8988T (cell line): ENCODE measurements around the gene MRPS10.
A peak's percentile ranks its signal among the peaks of the same experiment; 100 is the strongest.
"Not testable (repeated sequence)": the region's sequence is repeated elsewhere in the genome, so short reads cannot be mapped to it uniquely, and the experiment has no call there.

ENCODE experiments used
- DNase-seq: peaks from one replicate; pipeline ENCODE4 v3.0.0; 2011

The MRPS10 gene

DNA sequence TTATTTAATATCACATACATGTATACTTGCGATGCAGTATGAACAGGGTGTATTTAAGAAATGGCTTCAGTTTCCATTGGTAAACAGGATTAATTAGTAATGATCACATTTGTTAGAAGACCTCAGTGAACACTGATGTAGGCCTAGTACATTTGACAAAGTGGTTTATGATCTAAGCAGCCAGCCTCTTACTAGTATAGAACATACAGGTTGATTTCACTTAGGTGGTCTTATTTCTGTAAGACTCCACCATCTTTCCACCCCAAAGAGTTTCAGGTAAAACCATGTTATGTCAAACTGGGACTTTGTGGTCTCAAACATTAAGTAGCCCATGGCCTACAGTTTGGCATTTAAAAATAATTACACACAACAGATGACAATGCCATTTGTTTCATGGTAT lies 20.2 kb upstream of the MRPS10 start:
- DNase-seq = no peak

DNA sequence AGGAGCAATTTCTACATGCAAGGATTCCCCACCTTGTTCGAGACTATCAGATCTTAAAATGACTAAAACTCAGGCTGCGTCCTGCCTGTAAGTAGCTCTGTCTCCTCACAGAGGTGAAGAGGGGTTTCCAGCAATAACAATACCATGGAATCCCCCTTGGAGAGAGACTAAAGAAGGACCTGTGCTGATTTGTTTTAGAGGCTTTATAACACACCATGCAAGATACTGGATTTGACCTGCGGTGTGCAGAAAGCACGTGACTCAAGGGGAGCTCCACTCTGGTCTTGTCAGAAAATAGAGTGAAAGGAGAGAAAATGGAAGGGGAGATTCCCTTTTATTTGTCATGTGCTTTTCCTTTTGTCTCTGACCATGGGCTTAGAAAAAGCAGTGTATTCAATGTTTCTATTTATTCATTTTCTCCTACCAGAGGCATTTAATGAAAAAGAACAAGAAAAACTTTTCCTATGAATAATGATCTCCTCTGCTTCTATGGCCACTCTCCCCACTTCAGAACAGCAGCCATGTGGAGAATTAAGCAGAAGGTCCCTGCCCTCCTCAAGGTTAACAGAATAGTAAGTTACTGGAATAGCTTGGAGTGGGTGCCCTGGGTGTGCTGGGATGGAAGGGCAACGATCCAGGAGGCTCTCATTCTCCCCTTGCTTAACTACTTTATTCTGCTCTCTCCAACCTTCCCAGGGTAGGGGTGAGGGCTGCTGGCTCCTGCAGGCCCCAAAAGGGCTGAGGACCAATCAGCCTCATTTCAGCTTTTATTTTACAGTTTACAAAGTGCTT lies 19.2 kb upstream of the MRPS10 start:
- DNase-seq = no peak

DNA sequence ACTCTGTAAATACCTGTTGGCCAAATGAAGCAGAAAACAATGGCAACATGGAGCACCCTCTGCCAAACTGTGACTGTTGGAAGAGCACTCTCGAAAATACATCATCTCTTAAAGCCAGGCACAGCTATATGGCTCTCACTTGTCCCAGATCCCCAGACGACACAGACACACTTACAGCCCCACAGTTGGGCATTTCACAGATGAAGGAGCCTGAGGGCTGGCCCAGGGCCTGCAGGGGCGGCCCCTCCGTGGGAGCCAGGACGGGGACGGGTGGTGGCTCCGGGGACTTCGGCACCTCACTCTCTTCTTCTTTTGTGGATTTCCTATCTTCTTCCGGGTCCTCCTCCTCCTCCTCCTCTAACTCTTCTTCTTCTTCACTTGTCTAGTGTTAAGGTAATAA lies 18.4 kb upstream of the MRPS10 start:
- DNase-seq = no peak

DNA sequence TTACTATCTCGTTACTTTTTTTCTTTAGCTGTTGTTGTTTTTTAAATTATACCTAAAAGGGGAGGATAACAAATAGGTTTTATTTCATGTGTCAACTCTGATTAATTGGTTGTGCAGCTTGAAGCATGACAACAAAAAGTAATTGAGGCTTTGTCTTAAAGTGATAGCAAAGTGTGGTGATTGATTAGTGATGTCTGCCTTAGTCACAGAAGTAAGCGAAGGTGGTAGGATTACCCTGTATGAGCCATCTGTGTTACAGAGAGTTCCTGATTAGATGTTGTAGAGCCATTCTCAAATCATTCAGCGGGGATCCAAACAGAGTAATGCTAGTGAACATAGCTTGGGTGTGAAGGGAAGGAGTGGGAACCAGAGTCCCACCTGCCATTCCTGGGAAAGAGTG lies 14.4 kb upstream of the MRPS10 start:
- DNase-seq = no peak

DNA sequence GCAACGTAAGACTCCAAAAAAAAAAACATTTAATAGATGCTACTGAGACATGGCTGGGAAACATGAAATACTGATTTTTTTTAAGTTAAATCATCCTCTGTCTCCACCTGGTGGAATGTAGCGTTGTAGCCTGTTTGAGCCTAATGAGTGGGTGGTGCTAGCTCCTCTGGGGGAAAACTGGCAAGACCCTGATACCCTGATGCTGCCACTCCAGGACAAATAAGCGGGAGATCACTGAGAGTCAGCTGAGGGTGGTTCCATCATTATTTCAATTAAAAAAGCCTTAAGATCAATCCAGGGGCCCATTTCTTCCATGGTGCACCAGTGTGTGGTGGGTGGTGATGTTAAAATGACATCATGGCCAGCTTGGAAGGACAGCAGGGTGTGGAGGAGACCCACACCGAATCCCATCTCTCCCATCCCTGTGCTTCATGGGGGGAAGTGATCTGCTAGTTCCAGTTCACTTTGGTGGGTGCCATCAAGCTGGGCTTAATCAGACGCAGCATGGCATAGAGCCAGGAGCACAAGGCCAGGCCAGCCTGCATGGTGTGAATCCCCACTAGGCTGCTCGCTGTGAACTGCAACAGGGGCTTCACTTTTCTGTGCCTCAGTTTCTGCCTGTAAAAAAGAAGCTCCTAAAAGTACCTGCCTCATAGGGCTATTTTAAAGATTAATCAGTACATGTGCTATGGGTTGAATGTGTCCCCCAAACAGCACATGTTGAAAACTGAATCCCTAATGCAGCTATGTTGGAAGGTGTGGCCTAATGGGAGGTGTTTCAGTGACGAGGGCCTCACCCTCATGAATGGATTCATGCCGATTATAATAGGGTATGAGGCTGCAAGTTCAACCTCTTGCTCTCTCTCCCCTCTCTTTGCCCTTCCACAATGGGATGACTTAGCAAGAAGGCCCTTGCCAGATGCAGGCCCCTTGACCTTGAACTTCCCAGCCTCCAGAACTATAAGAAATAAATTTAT lies 13.0 kb upstream of the MRPS10 start:
- no peak for DNase-seq

DNA sequence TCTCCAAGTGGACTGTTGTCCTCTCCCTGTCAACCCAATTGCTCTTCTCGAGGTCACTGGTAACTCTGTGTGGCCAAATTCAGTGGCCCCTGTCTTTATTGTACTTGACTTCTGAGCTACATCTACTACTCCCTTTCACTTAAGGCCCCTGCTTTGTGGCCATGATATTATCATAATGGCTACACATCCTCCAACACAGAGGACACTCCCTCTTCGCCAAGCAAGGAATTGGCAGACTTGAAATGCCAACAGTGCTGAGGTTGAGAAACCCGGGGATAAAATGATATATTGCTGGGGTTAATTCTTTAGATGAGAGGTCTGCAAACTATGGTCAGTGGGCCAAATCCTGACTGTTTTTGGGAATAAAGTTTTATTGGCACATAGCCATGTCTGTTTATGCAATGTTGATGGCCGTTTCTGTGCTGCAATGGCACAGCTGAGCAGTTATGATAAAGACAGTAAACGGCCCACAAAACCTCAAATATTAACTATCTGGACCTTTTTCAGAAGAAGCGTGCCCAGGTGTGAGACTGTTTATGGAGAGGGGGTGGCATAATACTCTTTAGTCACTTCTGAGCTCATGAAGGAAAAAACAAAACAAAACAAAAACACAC lies 12.0 kb upstream of the MRPS10 start:
- no peak for DNase-seq

DNA sequence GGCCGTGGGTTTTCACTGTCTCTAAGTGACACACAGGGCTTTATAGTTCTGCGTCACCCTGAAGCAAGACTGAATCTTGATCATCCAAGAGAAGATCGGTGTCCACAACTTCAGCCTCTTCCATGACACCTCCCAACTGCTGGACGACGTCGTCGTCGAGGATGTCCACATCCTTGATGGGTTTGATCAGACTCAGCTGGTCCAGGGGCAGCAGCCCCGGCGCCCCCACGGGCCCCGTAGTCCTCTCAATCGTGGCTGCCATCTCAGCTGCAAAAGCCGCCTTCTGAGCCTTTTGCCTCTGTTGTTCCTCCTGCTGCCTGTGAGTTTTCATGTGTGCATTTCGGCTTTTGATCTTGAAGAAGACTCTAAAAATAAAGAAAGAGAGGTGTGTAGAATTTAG lies 10.6 kb upstream of the MRPS10 start:
- no peak for DNase-seq

DNA sequence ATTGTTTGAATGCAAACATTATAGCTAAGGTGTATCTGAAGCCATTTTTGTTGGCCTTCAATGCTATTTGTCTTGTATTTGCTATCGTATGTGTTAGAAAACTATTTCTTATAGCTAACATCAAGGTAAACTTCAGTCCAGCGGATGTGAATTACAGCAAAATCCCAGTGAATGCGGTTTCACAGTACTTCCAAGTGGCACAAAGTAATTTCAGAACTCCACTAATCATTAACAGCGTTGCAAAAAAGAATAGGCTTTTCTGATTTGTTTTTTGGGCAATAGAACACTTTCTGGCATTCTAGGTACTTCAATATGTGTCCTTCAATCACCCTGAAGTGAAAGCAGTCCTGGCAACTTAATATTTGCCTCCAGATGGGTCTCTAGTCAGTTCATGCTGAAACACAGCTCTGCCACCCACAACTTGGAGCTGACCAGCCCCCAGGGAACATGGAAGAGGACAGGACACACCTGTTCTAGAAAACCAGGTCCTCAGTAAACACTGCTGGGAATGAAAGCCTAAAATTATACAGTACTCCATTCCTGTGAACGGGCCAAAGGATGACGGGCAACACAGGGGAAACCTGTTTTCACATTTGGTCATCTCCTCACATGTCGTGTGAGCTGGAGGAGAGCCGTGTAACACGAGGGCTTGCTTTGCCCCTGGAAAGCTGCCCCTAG lies 9.7 kb upstream of the MRPS10 start:
- DNase-seq = no peak

DNA sequence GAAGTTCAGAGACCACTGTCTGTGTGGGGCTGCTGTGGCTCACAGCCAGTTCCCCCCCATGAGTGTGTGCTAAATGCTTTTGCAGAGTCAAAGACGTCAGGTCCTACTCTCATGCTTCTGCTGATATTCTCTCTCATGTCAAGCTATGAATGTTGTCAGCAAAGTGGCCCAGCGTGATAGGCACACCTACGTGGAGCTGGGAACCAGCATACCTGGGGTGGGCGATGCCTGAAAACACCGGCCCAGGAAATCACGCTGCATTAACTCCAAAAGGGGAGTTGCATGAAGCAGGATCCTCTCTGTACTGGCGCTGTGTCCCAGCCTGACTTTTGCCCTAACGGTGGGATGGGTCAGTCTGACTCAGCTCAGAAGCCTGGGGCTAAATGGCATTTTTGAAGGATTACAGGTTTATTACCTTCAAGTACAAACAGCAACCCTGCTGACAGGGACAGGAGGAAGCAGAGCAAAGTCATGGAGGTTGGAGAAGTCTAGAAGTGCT lies 9.0 kb upstream of the MRPS10 start:
- DNase-seq = peak; percentile 52

DNA sequence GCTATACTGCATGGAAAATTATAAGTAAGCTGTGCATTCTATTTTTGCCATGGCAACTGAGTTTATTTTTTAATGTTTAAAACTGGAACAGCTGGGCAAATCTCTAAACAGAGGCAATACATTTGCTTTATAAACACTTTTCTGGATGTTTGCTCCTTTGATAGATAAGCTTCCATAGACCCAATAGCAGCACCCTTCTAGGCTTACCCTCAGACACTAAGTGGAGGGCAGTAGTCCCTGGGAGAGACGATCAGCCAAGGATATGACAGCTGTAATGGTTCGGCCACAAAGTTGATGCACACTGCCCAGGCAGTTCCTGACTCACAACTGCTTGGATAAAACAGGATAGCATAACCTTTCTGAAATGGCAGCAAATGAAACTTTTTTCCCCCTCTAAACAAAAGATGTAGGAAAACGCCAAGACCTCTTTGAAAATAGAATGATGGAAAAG lies 8.5 kb upstream of the MRPS10 start:
- DNase-seq = no peak

DNA sequence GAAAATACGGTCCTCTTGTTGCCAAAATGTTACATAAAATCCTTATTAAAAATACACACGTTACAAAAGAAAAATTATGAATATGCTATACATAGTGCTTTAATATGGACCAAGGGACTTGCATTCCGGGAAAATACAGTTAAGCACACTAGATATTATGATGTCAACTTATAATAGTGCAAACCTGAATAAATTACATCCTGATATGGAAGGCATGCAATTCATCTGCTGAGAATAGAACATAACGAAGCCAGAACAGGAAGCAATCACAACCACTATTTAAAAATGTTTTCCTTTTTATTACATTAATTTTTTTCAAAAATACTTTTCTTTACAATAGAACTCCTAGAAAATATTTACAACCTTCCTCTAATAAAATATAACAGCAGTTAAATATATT lies 7.8 kb upstream of the MRPS10 start:
- no peak for DNase-seq

DNA sequence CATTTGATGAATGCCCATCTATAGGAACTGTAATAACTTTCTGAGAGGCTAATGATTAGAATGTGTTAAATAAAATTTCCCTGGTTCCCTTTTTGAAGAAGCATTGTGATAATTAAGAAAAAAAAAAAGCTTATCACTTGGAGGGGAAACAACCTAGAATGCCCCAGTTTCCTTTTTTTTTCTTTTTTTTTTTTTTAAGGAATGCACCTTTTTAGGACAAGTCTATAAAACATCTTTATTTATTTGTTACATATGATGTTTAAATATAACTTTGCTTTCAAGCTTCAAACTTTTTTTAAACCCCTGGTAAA lies 7.3 kb upstream of the MRPS10 start:
- DNase-seq = no peak

DNA sequence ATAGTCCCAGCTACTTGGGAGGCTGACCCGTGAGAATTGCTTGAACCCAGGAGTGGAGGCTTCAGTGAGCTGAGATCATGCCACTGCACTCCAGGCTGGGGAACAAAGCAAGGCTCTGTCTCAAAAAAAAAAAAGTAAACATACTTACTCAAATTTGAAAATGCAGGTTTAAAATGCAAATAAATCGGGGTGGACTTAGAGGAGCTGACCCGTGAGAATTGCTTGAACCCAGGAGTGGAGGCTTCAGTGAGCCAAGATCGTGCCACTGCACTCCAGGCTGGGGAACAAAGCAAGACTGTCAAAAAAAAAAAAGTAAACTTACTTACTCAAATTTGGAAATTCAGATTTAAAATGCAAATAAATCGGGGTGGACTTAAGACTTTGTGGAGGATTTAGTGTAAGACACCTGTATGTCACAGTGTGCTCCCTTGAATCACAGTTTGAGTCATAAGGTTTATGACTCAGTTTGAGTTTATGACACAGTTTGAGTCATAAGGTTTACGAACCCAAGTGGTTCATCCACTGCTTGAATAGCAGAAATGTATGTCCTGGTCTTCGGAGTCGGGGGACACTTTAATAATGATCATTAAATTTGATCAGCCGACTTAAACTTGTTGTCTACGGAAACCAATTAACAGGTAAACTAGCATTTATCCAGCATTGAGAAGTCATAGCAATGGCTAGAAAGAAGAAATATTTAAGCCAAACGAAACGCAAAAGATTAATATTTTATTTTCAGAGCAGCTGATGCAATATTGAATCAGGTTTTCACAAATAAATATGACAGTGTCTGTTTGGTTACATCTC lies 6.8 kb upstream of the MRPS10 start:
- DNase-seq = no peak

DNA sequence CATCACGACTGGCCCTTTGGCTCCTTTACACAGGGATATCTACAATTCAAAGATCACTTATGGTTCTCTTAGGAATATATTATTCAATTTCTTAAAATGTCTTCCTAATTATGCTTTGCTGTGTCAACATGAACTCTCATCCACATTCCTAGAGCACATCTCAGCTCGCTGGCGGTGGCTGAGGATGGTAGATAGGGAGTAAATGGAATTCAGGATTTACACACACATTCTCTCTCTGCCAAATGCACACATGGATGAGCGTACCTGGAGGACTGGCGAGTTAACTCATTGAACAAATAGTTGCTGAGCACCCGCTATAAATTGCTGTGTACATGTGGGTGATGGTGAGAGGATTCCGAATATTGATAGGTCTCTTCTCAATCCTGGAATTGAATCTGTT lies 4.8 kb upstream of the MRPS10 start:
- no peak for DNase-seq

DNA sequence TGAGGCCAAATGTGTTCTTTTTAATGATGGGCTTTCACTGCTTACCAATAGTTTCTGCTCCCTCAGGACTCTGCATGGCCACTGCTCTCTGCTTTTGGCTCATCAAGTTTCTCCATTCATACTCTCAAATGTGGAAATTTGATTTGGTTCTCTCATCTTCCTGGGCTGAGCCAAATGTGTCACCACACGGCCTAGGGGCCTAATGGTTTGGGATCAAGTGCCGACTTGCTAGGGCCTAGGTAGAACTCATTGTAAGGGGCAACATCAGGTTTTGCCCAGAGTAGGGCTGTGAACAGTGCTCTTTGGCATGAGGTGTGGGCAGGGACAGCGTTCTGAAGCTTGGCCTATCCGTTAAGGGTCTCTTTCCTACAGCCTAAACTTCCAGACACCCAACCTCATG lies 3.9 kb upstream of the MRPS10 start:
- DNase-seq = no peak

DNA sequence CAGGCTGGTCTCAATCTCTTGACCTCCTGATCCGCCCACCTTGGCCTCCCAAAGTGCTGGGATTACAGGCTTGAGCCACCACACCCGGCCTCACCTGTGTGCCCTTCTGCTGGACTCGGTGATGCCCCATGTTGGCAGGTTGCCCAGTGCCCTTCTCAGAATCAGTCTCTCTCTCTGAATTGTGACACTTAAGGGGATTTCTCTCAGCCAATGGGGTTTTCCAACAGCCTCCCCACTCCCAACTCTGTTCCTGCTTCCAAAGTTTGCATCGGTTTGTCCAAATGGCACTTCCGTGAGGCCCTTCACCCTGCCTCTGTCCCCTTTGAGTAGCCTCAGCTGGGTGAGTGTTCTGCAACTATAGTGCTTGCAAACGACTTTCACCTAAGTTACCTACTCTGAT lies 3.1 kb upstream of the MRPS10 start:
- no peak for DNase-seq

DNA sequence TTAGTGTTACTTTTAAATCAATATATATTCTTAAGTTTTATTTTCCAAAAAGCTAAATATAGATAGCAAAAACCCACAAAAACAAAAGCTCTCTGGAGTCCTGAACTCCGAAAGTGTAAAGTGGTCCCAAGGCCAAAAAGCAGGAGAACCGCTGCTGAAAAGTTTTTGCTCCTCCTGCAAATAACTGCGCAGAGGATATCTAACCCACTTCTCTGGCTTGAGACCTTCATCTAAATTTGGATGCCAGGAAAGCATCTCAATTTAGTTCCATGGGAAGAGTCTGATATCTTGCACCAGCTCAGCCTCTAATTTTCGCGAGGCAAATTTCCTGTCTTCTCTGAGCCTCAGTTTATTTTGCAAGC lies 523 bp downstream of the MRPS10 start:
- no peak for DNase-seq

DNA sequence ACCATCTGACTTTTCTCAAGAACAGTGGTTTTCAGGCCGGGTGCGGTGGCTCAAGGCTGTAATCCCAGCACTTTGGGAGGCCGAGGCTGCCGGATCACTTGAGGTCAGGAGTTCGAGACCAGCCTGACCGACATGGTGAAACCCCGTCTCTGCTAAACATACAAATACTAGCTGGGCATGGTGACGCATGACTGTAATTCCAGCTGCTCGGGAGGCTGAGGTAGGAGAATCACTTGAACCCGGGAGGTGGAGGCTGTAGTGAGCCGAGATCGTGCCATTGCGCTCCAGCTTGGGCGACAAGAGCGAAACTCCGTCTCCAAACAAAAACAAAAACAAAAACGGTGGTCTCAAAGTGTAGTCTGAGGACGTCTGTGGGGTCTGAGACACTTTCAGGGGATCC lies 1.2 kb downstream of the MRPS10 start:
- DNase-seq = not testable (repeated sequence)

DNA sequence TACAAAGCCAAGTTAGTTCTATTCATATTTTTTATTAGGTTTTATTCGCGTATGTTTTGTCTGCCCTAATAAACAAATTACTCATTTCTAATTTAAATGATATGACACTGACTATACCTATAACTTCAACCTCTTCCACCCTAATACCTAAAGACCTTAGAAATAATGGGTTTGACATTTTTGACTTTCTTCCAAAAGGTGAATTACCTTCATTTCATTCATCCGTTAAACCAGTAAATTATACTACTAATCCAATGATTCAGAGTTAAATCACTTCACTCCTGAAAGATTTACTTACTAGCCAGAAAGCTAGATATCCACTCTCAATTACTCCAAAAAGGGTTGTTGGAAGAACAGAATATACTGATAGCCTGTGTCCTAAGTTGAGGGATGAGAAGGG lies 5.2 kb downstream of the MRPS10 start:
- DNase-seq = no peak

DNA sequence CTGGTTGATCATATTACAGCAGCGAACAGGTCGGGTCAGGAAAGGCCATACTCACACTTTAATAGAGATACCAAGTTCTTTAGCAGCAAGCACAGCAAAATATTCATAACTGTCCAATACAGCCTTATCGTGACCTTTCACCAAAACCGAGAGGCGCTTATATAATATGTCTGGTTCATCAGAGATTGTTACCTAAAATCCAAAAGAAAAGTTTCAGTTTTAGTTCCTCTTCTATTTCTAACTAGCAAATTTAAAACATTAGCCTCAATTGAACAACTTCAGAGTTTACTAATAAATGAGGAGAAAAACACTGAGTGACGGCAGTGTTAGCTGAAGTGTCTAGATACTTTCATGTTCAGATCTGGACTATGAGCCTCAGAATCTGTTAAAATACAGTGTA lies 5.9 kb downstream of the MRPS10 start:
- no peak for DNase-seq

DNA sequence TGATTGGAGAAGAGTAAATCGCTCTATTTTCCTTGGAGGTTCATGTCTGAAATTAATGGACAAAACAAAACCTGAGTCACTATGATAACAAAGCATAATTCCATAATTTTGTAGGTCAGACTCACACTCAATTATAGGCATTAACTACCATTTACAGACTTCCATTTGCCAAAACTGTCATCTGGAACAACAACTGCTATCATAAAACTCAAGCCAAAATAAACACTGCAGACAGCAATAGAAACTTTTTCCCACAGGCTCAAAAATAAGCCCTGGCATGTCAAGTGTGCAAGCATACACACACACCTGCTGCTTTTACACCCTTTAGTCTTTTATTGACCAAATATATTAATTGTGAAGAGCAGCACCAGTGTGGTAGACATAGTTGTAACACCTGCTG lies 7.1 kb downstream of the MRPS10 start:
- DNase-seq = no peak

DNA sequence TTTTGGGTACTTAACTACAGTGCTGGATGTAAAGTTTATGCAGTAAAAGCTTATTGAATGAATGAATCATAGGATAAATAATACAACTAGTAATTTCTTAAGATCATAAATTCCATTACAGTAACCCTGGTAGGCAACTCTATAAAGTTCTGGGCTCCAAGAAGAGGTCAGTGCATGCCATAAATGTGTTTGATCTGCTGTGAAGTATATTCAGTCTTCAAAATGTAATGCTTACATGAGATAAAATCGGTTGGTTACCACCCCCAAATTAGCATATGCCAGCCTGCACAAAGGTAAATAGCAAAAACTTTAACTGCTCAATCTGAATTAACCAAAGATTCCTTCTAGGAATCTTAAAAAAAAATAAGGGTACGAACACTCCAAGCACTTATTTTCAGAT lies 10.1 kb downstream of the MRPS10 start:
- not testable (repeated sequence) for DNase-seq
